Lower lobe of right lung (tissue), 2 donors: Measurements from ENCODE around the gene SHROOM2. TPM values are rescaled to one million over a fixed set of nuclear protein-coding genes. Genes with fewer than 3 reads are reported as not detected.

Experiments
- ATAC-seq, 2 donors: fragments of 200-7000 bp; cut with Tn5 transposase; one replicate each; pipeline ENCODE4 v1.9.1; 2020 to 2022; ENCODE audit warnings: mild to moderate bottlenecking in 2 of 2, moderate library complexity in 2 of 2
- DNase-seq: peaks from one replicate; pipeline ENCODE4 v3.0.0-alpha.2; 2020
- H3K27ac ChIP-seq: fragments of 200-600 bp; one replicate; pipeline ENCODE4 v1.8.0; 2022
- H3K27me3 ChIP-seq: fragments of 200-600 bp; one replicate; pipeline ENCODE4 v1.8.0; 2022; ENCODE audit warnings: low read depth
- H3K36me3 ChIP-seq: fragments of 200-600 bp; one replicate; pipeline ENCODE4 v1.8.0; 2022; ENCODE audit warnings: mild to moderate bottlenecking
- H3K4me1 ChIP-seq: fragments of 200-600 bp; one replicate; pipeline ENCODE4 v1.8.0; 2022
- H3K4me3 ChIP-seq: fragments of 200-600 bp; one replicate; pipeline ENCODE4 v1.8.0; 2022; ENCODE audit warnings: mild to moderate bottlenecking
- H3K9me3 ChIP-seq: fragments of 200-600 bp; one replicate; pipeline ENCODE4 v1.8.0; 2022
- intact Hi-C: fragments of 100-400 bp; cut with DNase I; formaldehyde crosslinking; loops from one replicate; pipeline ENCODE4 v1.11.0; 2022
- total RNA-seq: library from RNA; stranded (reverse); fragmentation: NEBNext Ultra II Directional; extraction: Animal tissue kit (Norgen Biotek cat#: 25700); gene quantifications from one replicate; pipeline ENCODE4 v1.2.1, GENCODE V29; 2021
- TF ChIP-seq, protein P1 (sequence below): fragments of 200-600 bp; IDR thresholded peaks from one replicate; pipeline ENCODE4 v1.8.0; 2022; ENCODE audit warnings: antibody characterized with exemption, mild to moderate bottlenecking
- donor health status: DM: no; HTN: yes; CAD: no; lungs with severe emphysema.

The SHROOM2 gene
- total RNA-seq, 1 donor from 2014 or later: 9.3 TPM

GRCh38 chrX:9867226-9867625 is 81.0 kb downstream of the SHROOM2 start:
- peak overlapping the region; percentile 38 for H3K27ac ChIP-seq
- TF ChIP-seq, protein P1, sequence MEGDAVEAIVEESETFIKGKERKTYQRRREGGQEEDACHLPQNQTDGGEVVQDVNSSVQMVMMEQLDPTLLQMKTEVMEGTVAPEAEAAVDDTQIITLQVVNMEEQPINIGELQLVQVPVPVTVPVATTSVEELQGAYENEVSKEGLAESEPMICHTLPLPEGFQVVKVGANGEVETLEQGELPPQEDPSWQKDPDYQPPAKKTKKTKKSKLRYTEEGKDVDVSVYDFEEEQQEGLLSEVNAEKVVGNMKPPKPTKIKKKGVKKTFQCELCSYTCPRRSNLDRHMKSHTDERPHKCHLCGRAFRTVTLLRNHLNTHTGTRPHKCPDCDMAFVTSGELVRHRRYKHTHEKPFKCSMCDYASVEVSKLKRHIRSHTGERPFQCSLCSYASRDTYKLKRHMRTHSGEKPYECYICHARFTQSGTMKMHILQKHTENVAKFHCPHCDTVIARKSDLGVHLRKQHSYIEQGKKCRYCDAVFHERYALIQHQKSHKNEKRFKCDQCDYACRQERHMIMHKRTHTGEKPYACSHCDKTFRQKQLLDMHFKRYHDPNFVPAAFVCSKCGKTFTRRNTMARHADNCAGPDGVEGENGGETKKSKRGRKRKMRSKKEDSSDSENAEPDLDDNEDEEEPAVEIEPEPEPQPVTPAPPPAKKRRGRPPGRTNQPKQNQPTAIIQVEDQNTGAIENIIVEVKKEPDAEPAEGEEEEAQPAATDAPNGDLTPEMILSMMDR: no peak
- intact Hi-C loops: no loop called here
- no peaks in the 10 kb centered on the region for H3K36me3 ChIP-seq
- DNase-seq: no peak
- no peaks in the 10 kb centered on the region for H3K27me3 ChIP-seq
- peaks cover 3% of the 10 kb centered on the region for H3K4me1 ChIP-seq
- ATAC-seq: peak in 1 of 2 donors; percentile 20
- H3K9me3 ChIP-seq: no peaks in the 10 kb centered on the region
- no peak overlapping the region for H3K4me3 ChIP-seq

DNA sequence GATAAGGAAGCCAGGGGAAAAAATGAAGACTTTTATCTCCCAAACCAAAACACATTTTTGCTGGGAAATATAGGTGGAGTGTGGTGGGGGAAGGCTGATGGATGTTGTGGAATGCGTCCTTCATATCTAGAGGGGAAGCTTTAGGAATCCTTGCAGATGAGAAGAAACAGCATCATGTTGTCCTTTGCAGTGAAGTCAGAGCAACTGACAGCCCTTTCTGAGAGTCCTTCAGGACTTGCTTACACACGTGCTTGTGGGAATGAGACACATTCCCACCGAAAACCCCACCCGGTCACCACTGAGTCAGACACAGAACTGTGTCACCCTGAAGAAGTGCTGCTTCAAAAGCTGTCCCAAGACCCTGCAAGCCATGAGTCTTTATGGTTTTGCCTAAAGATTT is 81.5 kb downstream of the SHROOM2 start:
- Histone ChIP-seq H3K4me3 (no peak overlapping the region), H3K9me3 (no peaks in the 10 kb centered on the region), H3K4me1 (peaks cover 3% of the 10 kb centered on the region), H3K27ac (peak overlapping the region; percentile 38), H3K27me3 (no peaks in the 10 kb centered on the region), H3K36me3 (no peaks in the 10 kb centered on the region)
- intact Hi-C loops: no loop called here
- DNase-seq: no peak
- no peak for ATAC-seq
- TF ChIP-seq, protein P1: no peak

DNA sequence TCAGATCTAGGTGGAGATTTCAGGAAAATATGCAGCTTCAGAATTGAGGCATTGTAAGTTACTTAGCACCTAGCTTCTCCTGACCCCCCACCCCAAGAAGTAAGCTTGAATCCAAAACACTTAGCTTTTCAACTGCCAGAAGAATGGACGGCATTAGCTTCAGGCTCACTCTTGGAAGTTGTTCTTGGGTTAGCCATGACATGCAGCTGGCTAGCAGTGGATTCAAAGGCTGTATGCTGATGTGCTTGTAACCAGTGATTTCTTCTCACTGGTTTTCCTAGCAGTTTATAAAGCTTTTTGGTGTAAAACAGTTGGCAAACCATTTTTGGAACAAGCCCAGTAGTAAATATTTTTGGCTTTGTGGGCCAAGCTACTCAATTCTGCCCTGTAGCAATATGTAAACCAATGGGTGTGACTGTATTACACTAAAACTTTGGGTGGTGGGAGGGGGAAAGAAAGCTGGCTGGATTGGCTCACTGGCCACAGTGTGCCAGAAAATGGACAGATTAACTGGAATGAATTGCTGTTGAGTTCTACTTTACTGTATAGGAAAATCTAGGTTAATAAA is 85.6 kb downstream of the SHROOM2 start:
- no peak overlapping the region for H3K4me3 ChIP-seq
- ATAC-seq (no peak), DNase-seq (no peak)
- no peaks in the 10 kb centered on the region for H3K27me3 ChIP-seq
- H3K36me3 ChIP-seq: no peaks in the 10 kb centered on the region
- no peak overlapping the region for H3K27ac ChIP-seq
- intact Hi-C loops: no loop called here
- peaks cover 3% of the 10 kb centered on the region for H3K4me1 ChIP-seq
- TF ChIP-seq, protein P1: no peak
- H3K9me3 ChIP-seq: no peaks in the 10 kb centered on the region

DNA sequence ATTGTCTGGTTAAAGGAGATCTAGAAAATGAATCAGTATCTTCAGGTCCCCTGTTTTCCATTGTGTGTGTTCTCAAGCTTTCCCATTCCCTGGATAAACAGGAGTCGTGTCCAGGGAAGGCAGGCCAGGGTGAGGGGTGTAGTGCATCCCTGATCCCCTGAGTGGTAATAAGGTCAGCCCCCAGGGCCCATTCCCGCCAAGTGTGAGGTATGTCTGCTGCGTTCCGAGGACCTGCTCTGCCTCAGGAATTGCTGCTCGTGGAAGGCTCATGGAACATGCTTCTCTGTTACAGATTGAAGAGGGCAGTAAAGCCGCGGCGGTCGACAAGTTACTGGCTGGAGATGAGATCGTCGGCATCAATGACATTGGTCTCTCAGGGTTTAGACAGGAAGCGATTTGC is 87.1 kb downstream of the SHROOM2 start:
- Histone ChIP-seq H3K4me1 (no peaks in the 10 kb centered on the region), H3K27ac (no peak overlapping the region), H3K4me3 (no peak overlapping the region), H3K9me3 (no peaks in the 10 kb centered on the region), H3K36me3 (no peaks in the 10 kb centered on the region), H3K27me3 (no peaks in the 10 kb centered on the region)
- no peak for ATAC-seq
- no peak for DNase-seq
- TF ChIP-seq, protein P1: no peak
- intact Hi-C loops: no loop called here

DNA sequence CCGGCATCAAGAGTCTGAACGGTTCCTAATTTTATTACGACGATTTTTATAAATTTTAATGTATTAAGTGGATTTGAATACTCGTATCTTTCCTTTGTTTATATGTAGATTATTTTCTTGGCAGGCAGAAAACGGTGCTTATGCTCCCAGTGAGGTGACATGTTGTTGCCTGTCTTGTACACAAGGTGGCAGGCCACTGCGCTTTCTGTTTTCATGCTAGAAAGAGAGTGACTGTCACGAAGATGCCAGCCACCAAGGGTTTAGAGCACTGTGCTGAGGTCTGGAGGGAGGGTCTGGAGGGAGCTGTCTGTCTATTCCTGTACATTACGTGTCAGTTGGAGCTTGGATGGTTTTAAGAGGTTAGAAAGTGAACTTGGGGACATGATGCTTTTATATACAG is 87.7 kb downstream of the SHROOM2 start:
- TF ChIP-seq, protein P1: peak; percentile 57
- intact Hi-C loops: no loop called here
- Histone ChIP-seq H3K4me1 (no peaks in the 10 kb centered on the region), H3K4me3 (no peak overlapping the region), H3K27me3 (no peaks in the 10 kb centered on the region), H3K9me3 (no peaks in the 10 kb centered on the region), H3K27ac (no peak overlapping the region), H3K36me3 (no peaks in the 10 kb centered on the region)
- peak; percentile 78 to 83 for ATAC-seq
- peak; percentile 55 for DNase-seq

GRCh38 chrX:9874483-9874882 is 88.3 kb downstream of the SHROOM2 start:
- intact Hi-C loops: no loop called here
- ATAC-seq: peak in 1 of 2 donors; percentile 71
- TF ChIP-seq, protein P1: no peak
- no peaks in the 10 kb centered on the region for H3K9me3 ChIP-seq
- no peaks in the 10 kb centered on the region for H3K36me3 ChIP-seq
- no peaks in the 10 kb centered on the region for H3K4me1 ChIP-seq
- no peak overlapping the region for H3K4me3 ChIP-seq
- no peak for DNase-seq
- H3K27ac ChIP-seq: no peak overlapping the region
- H3K27me3 ChIP-seq: no peaks in the 10 kb centered on the region
